GM21786 (cell line): ENCODE measurements around the gene UQCRHL.

ENCODE experiments used
- ATAC-seq: cut with Tn5 transposase; IDR thresholded peaks from one replicate; pipeline ENCODE4 v1.9.1; 2021; ENCODE audit not compliant: unreplicated experiment

Gene UQCRHL

GRCh38 chr1:15758953-15759661, 48.3 kb downstream of the UQCRHL start:
- no peak for ATAC-seq

- no peak for ATAC-seq
Measured at GRCh38 chr1:15758343-15758931, 49.0 kb downstream of the UQCRHL start, which contains the start of gene FBLIM1. Gene FBLIM1, plus strand, starts transcription at chr1:15758795. Its CDS starts 6,189 bp downstream, at chr1:15764984.

GRCh38 chr1:15757575-15758342, 49.7 kb downstream of the UQCRHL start:
- ATAC-seq, result no peak
